NCI-H460 (cell line): ENCODE measurements around the gene RPL39L. TPM values are rescaled to one million over a fixed set of nuclear protein-coding genes. Genes with fewer than 3 reads are reported as not detected.
"Not testable (repeated sequence)": the region's sequence is repeated elsewhere in the genome, so short reads cannot be mapped to it uniquely, and the experiment has no call there.

Experiments used
- DNase-seq: peaks from one replicate; pipeline ENCODE4 v3.0.0-alpha.2; 2016; ENCODE audit warnings: low read depth; ENCODE audit errors: extremely low read depth
- polyA plus RNA-seq: library from polyadenylated mRNA; depleted of rRNA; stranded (reverse); fragments of >200 nt; gene quantifications from 2 replicates; pipeline ENCODE4 v1.2.3, GENCODE V29; 2014; cell fraction: nucleus; rRNA removed
- total RNA-seq: library from RNA; depleted of rRNA; stranded (reverse); fragments of >200 nt; shearing (Covaris generic); gene quantifications from 2 replicates; pipeline ENCODE4 v1.2.3, GENCODE V29; 2014; rRNA removed

Gene RPL39L
- total RNA-seq = 62.6 and 86.2 TPM in 2 replicates
- 155 and 166 TPM in 2 replicates for polyA plus RNA-seq

GRCh38 chr3:187139126-187139894 is at the start of gene RPL39L:
RPL39L (minus strand) TSS chr3:187139496; CDS start chr3:187121300, 18,196 bp downstream.
- peak; percentile 76 for DNase-seq

GRCh38 chr3:187188931-187189330 is 49.6 kb upstream of the RPL39L start:
- no peak for DNase-seq

GRCh38 chr3:187186801-187187421 is 47.6 kb upstream of the RPL39L start:
- DNase-seq = no peak

- DNase-seq = no peak
Measured at GRCh38 chr3:187186375-187186774, 47.1 kb upstream of the RPL39L start.

GRCh38 chr3:187185759-187186158 is 46.5 kb upstream of the RPL39L start:
- DNase-seq = no peak

GRCh38 chr3:187183903-187184302 is 44.6 kb upstream of the RPL39L start:
- no peak for DNase-seq

GRCh38 chr3:187183210-187183862 is 44.0 kb upstream of the RPL39L start:
- DNase-seq = no peak

GRCh38 chr3:187181454-187182170 is 42.3 kb upstream of the RPL39L start:
- no peak for DNase-seq

- no peak for DNase-seq
Measured at GRCh38 chr3:187172929-187173328, 33.6 kb upstream of the RPL39L start.

- DNase-seq = not testable (repeated sequence)
Measured at GRCh38 chr3:187170911-187171310, 31.6 kb upstream of the RPL39L start.

GRCh38 chr3:187169231-187169960 is 30.1 kb upstream of the RPL39L start:
- DNase-seq = no peak

- DNase-seq = no peak
Measured at GRCh38 chr3:187167777-187168176, 28.5 kb upstream of the RPL39L start.

- DNase-seq = no peak
Measured at GRCh38 chr3:187166750-187167149, 27.5 kb upstream of the RPL39L start.

- DNase-seq = peak; percentile 38
Measured at GRCh38 chr3:187165144-187165543, 25.8 kb upstream of the RPL39L start.

- no peak for DNase-seq
Measured at GRCh38 chr3:187162265-187162953, 23.1 kb upstream of the RPL39L start.

- DNase-seq = no peak
Measured at GRCh38 chr3:187161556-187161955, 22.3 kb upstream of the RPL39L start.

GRCh38 chr3:187150599-187150998 is 11.3 kb upstream of the RPL39L start:
- DNase-seq = peak; percentile 7

GRCh38 chr3:187150186-187150585 is 10.9 kb upstream of the RPL39L start:
- DNase-seq = no peak

- DNase-seq = no peak
Measured at GRCh38 chr3:187146389-187146788, 7.1 kb upstream of the RPL39L start.
